CD4-positive, alpha-beta T cell treated with Interleukin-6 at 100 ng/mL for 8 hours (primary cell): Measurements from ENCODE around the gene KRT6C.
"Not testable (repeated sequence)": the region's sequence is repeated elsewhere in the genome, so short reads cannot be mapped to it uniquely, and the experiment has no call there.

Source experiments
- DNase-seq: peaks from one replicate; pipeline ENCODE4 v3.0.0-alpha.2; 2020; ENCODE audit warnings: mixed read lengths, low spot score

KRT6C gene

DNA sequence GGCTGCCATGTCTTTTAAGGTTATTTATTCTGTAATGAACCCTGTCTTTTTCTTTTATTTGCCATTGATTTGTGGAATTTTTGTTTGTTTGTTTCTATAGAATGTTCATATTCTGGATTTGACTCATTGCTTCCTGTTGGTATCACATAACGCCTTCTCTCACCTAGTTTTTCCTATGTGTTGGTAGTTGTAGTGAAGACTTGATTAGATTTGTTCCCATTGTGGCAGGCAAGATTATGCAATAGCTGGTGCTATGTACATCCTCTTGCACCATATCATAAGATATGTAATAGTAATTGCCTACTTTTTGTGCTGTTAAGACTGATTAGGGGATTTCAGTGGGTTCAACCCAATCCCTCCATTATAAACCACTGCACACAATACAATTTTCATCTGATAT lies 17.8 kb downstream of the KRT6C start:
- DNase-seq = no peak

DNA sequence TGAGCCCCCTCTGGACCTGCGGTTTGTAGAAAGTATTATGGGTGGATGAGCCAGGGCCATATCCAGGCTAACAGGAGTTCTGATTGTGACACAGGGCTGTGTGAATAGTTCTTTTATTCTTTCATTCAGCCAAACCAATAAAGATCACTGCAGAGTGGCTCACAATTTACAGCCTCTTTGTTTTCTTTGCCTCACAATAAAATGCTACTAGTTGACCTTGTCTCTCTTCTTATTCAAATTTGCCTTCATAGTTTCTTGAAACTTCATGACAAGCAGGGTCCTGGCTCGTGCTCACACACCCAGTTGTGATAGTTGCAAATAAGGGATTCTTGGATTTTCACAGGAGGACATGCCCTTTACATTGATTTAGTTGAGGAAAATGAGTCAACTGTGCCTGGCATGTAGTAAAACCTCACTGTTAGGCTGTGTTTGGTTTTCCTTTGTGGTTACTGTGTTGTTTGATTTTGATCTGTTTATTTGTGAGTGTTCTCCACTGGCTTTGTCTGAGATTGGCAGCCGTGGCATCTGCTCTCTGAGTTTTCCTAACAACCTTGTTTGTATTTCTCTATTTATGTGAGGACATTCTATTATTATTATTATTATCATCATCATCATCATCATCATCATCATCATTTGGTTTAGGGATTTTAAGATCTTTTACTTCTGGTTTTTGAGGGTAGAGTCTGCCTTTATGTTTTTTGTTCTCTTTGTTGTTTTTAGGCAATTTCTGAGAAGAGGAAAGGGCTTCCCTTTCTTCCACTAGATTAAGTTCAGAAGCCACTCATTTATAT lies 19.0 kb downstream of the KRT6C start:
- no peak for DNase-seq

DNA sequence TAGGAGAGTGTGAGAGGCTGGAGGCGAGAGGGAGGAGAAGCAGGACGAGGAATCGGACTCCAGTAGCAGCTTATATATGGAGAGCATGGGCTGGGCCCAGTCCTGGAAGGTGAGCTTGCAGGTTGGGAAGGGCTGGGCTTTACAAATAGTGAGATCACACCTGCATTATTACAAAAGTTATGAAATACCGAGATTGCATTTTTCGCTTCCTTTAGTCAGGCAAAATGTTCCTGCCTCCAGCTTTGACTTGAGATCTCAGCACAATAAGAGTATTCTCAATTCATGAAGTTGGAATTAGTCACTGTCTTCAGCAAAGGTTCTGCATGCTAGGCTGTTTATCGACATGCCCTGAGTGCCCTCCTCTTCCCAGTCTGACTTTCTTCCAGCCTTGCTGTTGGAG lies 21.5 kb downstream of the KRT6C start, which contains the start of gene KRT6B:
TSS of gene KRT6B (minus strand) at position 46 of the 400 bp plus-strand sequence. CDS start 68 bp downstream, outside the sequence.
- DNase-seq = no peak

DNA sequence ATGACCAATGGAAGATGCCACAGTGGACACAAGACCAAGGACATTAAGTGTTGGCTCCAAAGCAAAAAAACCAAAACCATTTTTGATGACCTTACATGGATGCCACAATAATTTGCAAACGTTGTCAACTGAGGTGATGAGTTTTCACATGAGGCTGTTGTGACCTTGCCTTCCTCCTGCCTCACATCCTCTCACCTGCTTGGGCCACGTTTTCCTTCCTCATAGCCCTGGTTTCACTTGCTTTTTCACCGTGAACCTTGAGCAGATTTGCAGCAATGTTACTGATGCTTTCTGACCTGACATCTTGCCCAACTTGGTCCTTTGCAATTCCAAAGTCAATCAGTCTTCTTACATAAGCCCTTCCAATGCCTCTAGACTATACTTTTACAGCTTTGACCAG lies 25.4 kb downstream of the KRT6C start:
- DNase-seq = no peak

DNA sequence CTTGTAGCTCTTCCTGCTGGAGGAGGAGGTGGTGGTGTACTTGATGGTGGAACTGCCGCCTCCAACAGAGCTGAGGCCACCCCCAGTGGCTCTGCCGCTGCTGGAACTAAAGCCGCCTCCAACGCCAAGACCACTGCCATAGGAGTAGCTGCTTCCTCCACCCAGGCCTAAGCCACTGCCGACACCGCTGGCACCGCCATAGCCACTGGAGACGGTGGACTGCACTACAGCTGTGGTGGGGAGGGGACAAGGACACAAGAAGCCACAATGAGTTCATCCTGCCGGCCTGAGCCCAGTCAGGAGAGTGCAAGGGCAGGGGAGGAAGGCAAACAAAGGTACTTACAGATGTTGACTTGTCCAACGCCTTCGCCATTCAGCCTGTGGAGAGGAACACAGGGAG lies 26.4 kb downstream of the KRT6C start:
- DNase-seq = not testable (repeated sequence)

DNA sequence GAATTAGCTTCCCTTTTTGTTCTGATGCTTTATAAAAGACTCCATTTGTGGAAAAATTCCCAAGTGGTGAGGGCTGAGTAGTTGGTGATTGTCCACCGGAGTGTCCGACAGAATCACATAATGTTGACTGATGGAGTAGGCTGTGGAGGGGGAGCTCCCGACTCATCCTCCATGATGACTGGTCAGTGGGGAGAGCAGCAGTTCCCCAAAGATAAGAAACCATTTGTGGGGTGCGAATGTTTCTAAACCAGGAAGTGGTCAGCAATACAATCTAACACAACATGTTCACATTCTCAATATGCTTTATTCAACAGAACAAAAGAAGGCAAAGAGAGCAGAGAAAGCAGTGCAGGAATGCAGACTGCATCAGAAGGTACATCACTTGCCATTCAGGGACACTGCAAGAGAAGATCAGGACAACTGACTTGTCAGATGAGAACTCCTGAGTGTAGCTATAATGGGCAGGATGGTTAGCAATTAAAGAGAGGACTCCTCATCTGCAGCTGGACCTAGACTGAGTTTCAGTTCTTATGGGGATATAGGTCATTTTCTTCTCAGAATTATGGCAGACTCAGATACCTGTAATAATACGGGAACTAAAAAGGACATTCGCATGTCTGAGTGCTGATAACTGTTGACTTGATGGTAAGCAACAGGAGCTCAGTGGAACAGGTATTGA lies 27.1 kb downstream of the KRT6C start:
- DNase-seq = no peak

DNA sequence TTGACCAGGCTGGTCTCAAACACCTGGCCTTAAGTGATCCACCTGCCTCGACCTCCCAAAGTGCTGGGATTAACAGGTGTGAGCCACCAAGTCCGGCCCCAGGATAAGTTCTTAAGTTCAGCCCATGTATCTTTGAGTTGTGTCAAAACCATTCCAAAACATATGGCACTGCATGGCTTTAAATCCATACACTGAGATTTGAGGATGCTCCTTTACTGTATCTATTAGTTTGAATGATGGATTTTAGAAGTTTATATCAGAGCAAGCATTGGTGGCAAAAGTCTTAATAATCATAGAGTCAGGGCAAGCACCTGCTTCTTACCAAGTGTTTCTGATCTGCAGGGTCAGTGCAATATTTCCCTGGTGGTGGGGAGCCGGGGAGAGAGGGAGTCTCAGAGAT lies 27.7 kb downstream of the KRT6C start:
- DNase-seq = no peak

DNA sequence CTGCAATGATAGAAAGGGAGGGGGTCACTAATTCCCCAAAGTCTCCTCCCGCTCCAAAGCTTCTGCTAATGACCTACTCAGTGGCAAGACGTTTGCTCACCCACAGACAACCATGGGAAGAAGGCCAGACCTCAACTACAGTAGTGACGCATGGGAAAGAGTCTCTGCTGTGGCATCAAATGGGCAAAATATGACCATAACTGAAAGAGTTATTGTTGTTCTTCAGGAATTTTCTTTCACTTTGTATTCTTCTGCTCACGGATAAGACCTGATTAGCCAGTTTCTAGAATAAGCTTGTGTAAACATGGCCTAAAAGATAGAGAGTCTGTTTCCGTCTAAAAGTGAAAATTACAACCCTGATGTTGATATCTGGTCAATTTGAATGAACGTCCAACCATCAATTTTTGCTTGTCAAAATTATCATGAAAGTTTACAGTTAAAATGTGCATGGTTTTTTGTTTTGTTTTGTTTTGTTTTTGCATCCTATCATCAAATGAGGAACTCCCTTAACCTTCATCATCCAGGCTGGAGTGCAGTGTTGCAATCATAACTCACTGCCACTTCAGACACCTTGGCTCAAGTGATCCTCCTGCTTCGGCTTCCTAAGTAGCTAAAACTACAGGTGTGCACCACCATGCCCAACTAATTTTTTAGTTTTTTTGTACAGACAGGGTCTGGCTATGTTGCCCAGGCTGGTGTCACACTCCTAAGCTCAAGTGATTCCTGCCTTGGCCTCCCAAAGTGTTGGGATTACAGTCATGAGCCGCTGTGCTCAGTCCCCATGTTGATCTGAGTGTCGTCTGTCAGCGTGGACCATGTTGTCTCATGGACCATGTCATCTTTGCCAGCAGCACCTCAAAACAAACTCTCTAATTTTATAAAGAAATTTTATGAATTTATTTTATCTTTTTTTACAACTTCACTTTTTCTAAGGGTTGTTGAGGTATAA lies 28.7 kb downstream of the KRT6C start:
- no peak for DNase-seq

DNA sequence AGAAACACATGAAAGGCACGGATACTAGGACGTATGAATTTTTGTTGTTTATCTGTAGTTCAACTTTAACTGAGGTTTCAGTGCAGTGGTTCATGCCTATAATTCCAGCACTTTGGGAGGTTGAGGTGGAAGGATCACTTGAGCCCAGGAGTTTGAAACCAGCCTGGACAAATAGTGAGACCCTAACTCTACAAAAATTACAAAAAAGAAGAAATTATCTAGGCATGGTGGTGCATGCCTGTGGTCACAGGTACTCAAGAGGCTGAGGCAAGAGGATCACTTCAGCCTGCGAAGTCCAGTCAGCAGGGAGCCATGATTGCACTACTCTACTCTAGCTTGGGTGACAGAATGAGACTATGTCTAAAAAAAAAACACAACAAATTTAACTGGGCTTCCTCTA lies 29.6 kb downstream of the KRT6C start:
- no peak for DNase-seq

DNA sequence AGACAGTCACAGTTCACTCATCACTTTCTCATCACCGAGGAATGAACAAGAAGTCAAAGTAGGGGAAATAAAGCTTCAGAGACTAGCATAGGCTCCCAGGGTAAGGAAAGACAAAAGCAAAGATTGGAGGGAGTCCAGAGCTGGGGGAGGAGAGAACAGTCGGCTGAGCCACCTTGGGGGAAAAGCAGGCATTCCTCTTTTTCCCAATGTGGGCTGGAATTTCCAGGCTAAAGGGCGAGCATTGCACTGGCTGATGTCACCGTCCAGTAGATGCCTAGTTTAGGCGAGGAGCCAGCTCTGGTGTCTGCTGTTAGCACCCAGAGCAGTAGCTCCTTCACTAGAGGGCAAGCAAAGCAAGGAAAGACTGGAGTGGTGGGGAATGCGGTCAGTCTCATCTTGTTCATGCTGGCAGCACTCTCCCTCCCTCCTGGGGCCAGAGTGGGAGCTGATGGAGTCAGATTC lies 31.0 kb downstream of the KRT6C start:
- DNase-seq = no peak

DNA sequence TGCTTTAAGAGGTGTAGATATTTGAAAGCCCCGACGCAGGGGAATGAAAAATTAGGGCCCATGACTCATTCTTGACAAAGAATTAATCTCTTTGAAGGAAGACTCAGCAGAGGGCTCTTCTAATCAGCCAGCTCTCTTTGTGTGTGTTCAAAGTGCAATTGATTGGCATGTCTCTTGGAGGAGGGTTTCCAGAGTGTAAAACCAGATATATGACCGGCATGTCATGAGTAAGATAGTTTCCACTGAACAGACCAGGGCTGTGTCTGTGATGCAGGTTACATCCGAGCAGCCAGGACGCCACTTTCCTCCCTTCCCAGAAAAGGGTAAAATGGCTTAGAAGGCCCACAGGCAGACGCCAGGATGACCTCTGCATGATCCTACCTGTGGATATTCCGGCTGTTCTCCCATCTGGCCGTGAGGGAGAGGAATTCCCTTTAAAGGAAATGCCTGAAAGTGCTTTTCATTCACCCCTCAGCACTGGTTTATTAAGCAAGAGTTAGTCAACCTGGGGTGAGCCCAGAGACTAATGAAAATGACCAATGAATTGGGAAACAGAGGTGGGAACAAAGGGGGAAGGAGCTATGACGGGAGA lies 32.2 kb downstream of the KRT6C start:
- DNase-seq = no peak

DNA sequence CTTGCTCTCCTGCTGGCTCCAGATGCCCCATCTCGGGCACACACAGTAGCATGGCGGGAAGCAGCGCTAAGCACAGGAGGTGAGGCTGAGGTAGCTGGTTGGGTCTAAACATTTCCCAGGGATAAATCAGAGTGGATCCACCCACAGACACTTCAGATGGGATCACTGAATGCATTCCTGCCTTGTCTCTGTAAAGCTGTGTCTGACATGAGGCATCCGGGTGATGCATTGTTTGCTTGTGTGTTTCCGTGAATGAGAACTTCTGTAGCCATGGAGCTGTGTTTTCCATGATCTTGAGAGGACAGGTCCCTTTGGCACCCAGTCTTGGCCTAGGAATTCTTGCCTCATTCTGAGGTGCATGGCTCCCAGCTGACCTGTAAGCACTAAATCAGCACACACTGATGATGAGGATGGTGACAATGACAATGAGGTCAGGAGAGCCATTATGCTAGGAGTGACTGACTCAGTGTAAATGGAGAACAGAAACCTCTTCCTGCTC lies 32.7 kb downstream of the KRT6C start:
- DNase-seq = no peak

DNA sequence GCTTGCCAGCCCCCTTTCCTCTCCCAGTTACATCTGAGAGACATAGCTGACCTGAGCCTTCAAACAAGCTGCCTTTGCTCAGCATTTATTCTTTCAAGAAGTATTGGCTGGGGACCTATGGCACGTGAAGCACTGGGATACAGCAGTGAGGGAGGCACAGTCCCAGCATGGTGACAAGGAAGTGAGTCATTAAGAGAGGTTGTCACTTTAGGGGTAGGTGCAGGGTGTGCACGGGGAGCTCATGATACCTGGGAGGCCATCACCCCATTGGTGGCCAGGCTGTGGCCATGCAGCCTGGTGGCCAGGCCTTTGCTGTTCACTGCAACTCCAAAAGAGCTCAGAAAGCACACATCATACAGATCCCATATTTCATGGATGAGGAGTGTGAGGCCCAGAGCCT lies 33.8 kb downstream of the KRT6C start:
- DNase-seq = no peak

DNA sequence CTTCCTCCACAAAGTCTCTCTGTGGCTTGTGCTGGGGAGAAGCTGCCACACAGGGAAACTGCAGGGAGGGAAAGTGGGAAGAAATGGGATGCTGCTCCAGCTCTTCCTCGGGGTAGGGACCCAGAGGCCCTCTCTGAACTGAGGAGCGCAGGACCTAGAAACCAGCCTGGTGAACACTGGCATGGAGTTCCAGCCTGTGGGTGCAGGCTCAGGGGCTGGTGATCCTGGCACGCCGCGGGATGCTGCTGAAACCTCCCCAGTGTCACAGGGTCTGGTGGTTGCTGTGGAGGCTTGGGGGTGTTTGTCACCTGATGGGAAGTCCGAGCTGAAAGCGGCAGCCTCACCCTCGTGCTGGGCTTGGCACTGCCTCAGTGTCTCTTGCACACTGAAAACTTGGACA lies 34.2 kb downstream of the KRT6C start:
- no peak for DNase-seq

DNA sequence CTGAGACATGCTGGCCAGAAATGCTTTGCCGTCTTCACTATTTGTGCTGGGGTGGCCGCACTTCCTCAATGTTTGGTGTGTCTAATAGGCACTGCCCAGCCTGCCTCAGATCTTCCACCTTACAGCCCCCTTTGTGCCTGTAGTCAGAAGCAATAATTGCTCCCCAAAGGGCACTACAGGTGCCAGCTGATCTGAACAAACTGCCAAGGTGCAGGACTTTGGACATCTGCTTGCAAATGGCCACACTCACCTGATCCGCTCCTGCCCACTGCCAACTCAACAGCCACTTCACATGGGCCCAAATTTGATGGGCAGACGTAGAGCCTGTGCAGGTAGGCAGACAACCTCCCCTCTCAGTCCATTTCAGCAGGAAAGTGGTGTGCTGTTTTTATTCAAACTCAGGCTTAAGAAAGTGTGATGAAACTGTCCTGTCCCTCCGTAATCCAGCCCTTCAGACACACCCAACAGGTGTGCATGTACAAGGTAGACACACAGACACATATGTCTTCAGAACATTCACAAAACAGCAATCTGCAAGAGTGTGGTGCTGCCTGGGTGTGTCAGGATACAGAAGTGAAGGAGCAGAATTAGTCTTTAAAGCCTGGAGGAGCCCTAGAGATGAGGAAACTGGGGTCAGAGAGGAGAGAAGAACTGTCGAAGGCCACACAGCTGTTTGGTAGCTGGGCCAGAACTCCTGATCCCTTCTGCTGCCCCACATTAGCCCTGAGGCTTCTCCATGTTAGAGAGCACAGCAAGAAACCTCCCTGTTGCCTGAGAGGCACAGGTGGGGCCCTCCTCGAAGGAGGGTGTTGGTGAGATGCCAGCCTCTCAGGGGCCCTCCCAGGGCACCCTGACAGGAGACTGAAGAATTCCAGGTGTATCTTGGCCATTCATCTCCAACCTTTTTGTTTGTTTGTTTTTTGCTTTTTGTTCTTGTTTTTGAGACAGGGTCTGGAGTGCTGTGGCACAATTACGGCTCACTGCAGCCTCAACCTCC lies 35.0 kb downstream of the KRT6C start:
- DNase-seq = no peak

DNA sequence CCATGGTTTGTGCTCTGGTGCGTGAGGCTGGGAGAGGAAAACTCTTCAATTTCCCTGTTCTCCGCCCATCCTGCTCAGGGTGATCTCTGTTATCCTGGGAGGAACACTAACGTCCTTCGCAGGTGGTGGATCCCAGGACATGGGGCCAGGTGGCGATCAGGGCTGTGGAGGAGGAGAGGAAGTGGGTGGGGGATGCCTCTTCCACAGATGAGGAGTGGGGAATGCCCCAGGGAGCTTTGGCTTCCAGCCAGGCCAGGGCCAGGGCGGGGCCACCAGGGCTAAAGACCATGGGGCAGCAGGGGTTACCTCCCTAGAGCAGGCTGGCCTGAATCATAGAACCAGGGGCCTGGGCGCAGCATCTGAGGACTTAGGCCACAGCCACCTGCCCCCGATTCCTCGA lies 36.1 kb downstream of the KRT6C start:
- DNase-seq = no peak

DNA sequence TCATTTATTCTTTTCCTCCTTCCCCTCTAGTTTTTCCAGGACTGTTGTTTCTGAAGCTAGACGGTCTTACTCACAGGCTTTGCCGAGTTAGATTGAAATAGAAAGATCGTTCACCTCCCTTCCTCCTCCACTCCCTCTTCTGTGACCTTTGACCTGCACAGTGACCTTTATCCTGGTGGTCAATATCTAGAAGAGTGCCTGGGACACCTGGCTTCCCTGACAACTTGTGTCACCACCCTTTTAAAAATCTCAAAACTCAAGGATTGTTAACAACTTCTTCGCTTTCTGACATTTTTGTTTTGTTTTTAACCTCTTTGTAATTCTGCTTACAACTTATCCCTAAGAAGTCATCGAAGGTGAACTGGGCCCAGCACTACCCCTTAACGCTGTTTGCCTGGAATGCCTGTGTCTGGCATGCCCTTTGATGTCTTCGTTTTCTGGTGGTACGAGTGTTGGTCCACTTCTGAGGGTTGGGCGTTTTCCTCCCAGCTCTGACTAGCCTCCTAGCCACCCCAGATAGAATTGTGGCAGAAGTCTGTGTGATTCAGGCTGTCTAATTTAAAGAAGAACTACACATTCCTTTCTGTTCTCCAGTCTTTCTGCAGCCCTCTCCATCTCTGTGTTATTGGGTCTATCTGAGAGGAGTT lies 36.7 kb downstream of the KRT6C start:
- no peak for DNase-seq

DNA sequence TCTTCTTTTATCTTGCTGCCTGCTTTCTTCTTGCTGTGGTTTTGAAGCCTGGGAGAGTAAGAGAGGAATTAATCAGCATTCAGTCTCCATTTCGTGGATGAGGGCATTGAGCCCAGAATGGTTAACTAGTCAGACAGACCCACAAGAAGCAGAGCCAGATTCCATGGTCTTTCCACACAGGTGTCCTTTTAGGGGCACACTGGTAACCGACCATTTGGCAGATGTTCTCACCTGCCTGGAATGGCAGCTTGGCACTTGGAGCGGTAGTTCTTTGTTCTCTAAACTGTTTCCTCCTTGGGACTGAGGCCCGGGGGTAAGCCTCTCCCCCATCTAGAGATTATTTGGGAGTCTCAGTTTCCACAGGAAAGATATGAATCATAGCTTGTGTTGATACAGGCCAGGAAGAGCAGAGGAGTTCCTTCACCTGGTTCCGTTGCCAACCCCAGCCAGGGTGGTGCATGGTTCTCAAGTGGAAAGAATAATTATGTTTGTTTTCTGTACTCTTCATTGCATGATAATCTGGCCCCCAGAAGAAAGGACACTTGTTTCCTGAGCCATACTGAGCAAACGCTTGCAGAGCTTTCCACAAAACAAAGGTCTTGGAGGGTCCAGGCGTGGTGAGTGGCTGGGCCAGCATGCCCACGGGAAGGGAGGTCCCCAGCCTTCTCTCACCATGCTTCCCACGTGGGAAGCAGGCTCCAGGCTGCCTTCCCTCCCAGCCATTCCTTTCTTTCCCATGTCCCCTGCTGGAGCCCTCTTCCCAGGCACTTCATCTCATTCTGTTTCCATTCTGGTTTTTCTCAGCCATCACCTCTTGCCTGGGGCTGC lies 37.4 kb downstream of the KRT6C start:
- no peak for DNase-seq

DNA sequence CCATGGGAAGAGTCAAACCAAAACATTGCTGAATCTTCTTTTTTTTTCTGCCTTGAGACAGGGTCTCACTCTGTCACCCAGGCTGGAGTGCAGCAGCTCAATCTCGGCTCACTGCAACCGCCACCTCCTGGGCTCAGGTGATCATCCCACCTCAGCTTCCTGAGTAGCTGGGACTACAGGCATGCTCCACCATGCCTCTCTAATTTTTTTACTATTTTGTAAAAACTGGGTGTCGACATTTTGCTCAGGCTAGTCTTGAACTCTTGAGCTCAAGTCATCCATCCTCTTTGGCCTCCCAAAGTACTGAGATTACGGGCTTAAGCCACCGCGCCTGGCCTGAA lies 38.0 kb downstream of the KRT6C start:
- no peak for DNase-seq
